NK-92 (cell line): ENCODE results near the gene ZBTB46.
"Not testable (repeated sequence)": the region's sequence is repeated elsewhere in the genome, so short reads cannot be mapped to it uniquely, and the experiment has no call there.

Source experiments
- DNase-seq: peaks from one replicate; lab custom pipeline; 2025; ENCODE audit not compliant: unreplicated experiment; lab: John Stamatoyannopoulos, UW

The ZBTB46 gene

DNA sequence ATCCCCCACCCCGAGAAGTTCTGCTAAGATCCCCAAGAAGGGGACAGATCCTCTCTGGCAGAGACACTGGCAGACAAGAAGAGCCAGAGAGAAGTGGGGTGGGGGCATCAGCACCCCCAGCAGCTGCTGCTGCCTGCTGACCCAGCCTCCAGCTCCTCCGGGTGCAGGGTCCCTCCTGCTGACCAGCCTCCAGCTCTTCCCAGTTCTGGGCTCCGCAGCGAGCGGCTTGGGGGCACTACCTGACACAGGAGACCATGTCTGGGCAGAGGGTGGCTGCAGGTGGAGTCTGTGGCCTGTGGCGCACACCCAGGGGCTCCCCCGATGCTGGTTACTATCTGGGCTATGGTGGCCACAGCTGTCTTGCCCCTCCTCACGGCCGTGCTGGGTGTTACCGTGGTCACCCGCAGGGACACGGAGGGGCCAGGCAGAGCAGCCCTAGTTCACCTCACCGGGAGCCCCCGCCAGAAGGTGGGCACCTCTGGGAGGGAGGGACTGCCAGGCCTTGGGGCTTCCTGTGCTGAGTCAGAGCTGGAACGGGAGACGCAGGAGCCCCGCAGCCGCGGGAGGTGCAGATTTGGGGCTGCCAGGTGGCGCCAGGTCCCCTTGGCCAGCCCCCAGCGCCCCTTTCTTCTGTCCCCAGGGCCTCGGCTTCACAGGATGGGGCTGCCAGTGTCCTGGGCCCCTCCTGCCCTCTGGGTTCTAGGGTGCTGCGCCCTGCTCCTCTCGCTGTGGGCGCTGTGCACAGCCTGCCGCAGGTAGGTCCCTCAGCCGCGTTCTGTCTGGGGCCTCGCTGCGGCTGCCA lies 94.0 kb downstream of the ZBTB46 start:
- no peak for DNase-seq

DNA sequence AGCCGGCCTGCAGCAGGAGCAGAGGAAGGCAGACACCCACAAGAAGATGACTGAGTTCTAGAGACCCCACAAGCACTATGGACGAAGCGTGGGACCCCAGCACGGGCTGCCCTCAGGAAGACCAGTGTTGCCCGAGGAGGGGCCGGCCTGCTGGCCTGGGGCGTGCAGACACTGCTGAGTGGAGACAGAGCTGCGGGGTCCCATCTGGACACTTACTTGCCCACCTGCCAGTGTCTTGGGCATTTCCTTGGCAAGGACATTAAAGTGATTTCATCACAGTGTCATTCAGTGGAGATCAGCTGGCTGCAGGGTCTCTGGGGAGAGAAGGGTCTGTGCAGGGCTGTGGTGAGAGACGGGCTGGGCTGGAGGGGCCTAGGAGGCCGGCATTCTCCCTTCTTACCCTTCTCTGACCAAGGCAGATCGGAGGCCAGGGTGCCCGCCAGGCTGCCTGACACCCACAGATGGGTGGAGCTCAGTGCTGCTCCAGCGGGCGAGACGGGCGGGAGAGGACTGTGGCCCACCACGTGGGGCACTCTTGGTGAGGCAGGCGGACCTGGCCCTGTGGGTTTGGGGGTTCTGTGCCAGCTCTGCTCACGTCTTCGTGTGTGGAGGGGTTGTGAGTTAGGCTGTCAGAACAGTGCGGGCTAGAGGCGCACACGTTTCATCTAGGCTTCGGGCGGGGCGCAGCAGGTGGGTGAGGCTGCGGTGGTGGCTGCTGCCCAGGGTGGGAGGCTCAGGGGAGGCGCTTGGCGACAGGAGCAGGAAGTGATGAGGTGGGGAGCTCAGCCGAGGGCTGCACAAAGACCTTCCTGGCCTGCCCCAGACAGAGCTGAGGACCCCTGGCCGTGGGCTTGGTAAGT lies 95.0 kb downstream of the ZBTB46 start, which contains the start of gene LIME1:
TSS of gene LIME1 (plus strand) at position 806 of the 860 bp plus-strand sequence. CDS start 886 bp downstream, outside the sequence.
- no peak for DNase-seq

DNA sequence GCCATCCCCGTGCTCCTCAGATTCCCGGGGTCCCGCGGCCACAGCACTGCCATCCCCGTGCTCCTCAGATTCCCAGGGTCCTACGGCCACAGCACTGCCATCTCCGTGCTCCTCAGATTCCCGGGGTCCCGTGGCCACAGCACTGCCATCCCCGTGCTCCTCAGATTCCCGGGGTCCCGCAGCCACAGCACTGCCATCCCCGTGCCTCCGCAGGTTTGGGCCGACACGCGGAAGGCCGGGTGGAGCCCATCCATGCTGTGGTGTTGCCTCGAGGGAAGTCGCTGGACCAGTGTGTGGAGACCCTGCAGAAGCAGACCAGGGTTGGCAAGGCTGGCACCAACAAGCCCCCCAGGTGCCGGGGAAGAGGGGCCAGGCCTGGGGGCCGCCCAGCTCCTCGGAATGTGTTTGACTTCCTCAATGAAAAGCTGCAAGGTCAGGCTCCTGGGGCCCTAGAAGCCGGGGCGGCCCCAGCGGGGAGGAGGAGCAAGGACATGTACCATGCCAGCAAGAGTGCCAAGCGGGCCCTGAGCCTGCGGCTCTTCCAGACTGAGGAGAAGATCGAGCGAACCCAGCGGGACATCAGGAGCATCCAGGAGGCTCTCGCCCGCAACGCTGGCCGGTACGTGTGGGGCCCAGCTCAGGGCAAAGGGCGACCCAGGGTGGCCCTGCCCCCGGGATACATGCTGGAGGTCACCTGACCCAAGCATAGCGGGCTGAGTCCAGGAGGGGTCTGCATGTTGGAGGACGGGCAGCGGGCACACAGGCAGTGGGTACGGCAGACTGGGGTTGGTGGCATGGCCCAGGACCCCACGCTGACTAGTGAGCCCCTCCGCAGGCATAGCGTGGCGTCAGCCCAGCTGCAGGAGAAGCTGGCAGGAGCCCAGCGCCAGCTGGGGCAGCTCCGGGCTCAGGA lies 95.9 kb downstream of the ZBTB46 start:
- DNase-seq = no peak

DNA sequence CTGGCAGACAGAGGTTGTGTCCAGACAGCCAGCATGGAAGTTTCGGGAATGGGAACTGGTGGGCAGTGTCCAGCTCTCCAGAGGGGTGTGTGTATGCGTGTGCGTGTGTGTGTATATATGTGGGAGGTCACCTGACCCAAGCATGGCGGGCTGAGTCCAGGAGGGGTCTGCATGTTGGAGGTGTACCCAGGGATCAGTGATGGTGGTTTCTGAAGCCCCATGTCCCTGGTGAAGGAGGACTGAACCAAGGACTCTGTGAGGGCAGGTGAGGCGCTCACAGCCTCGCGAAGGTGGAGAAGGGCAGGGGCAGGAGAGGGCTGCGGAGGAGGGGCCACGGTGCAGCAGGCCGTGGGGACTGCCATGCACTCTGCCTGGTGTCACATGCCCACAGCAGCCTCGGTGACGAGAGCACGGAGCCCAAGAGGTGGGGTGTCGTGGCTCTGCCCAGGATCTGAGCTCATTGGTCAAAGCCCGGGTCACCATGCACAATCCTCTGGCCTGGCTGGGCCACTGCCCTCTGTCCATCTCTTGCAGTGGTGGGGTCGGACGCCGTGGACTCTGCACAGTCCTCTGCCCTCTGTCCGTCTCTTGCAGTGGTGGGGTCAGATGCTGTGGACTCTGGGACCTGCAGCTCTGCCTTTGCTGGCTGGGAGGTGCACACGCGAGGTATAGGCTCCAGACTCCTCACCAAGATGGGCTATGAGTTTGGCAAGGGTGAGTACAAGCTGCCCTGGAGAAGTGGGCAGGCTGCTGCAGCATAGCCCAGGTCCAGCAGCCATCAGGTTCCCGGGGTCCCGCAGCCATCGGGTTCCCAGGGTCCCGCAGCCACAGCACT lies 96.7 kb downstream of the ZBTB46 start:
- DNase-seq = no peak

DNA sequence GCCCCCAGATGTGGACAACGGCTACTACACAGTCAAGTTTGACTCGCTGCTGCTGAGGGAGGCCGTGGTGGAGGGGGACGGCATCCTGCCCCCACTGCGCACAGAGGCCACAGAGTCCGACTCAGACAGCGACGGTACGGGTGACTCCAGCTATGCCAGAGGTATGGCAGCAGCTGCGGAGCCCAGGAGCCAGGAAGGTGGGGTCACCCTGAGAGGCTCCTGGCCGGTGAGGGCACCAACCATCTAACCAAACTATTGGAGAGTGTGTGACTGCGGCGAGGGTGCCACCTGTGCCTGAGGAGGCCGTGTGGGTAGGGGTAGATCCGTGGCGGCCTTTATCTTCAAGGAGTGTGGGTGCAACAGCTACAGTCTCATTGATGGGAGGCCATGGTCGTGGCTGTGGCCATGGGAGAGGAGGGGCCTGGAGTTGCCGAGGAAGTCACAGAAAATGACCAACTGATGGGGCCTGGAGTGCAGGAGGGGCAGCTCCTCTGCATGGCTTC lies 97.4 kb downstream of the ZBTB46 start:
- no peak for DNase-seq

DNA sequence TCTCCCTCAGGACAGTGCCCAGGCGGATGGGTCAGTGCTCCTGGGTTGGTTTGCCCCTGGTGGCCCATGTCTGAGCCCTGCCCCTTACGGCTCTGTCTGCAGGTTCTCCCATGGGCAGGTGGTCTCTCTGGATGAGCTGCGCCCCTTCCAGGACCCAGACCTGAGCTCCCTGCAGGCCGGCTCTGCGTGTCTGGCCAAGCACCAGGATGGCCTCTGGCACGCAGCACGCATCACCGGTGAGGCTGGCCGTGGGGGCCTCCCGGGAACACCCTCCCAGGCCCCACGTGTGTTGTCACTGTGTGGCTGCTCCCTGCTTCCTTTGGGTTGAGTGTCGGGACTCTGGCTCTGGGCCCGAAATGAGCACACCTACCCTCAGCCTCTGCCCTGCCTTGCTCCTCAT lies 97.9 kb downstream of the ZBTB46 start:
- no peak for DNase-seq

DNA sequence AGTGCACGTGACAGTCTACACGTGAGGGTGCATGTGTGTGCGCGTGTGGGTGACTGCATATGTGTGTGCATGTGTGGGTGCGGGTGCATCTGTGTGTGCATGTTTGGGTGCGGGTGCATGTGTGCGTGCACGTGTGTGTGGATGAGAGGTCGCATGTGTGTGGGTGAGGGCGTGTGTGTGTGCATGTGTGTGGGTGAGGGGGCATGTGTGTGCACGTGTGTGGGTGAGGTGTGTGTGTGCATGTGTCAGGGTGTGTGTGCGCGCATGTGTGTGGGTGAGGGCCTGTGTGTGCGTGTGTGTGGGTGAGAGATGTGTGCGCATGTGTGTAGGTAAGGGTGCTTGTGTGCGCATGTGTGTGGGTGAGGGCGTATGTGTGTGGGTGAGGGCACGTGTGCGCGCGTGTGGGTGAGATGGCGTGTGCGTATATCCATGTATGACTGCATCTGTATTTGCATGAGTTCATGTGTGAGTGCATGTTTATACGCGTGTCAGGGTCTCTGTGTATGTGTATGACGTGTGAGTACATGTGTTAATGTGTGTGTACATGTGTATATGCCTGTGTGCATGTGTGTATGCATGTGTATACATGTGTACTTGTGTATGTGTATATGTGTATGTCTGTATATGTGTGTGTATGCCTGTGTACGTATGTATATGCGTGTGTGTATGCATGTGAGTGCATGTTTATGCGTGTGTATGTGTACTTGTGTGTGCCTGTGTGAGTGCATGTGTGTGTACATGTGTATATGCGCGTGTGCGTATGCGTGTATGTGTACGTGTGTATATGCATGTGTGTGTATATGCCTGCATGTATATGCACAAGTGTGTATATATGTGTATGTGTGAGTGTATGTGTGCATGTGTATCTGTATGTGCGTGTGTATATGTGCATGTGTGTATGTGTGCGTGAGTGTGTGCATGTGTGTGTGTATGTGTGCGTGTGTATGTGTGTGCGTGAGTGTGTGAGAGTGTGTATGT lies 98.7 kb downstream of the ZBTB46 start:
- DNase-seq = no peak

DNA sequence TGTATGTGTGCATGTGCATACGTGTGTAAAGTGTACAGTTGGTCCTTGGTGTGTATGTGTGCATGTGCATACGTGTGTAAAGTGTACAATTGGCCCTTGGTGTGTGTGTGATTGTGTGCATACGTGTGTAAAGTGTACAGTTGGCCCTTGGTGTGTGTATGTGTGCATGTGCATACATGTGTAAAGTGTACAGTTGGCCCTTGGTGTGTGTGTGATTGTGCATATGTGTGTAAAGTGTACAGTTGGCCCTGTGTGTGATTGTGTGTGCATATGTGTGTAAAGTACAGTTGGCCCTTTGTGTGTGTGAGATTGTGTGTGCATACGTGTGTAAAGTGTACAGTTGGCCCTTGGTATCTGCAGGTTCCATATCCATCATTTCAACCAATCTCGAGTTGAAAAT lies 99.7 kb downstream of the ZBTB46 start:
- no peak for DNase-seq

DNA sequence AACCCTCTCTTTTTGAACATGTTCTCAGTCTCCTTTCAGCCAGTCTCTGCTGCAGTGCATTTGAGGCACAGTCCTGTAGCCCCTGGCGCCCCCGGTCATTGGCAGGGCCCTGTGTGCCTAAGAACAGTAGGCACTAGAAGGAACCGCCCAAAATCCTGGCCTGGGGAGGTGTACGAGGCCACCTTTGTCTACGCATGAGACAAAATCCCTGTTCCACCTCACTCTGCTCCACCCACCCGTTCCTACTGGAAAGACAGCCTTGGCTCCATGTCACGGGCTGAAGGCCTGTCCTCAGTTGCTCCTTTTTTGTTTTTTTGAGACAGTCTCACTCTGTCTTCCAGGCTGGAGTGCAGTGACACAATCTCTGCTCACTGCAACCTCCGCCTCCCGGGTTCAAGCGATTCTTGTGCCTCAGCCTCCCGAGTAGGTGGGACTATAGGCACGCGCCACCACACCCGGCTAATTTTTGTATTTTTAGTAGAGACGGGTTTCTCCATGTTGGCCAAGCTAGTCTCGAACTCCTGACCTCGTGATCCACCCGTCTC lies 100.8 kb downstream of the ZBTB46 start:
- DNase-seq = not testable (repeated sequence)

DNA sequence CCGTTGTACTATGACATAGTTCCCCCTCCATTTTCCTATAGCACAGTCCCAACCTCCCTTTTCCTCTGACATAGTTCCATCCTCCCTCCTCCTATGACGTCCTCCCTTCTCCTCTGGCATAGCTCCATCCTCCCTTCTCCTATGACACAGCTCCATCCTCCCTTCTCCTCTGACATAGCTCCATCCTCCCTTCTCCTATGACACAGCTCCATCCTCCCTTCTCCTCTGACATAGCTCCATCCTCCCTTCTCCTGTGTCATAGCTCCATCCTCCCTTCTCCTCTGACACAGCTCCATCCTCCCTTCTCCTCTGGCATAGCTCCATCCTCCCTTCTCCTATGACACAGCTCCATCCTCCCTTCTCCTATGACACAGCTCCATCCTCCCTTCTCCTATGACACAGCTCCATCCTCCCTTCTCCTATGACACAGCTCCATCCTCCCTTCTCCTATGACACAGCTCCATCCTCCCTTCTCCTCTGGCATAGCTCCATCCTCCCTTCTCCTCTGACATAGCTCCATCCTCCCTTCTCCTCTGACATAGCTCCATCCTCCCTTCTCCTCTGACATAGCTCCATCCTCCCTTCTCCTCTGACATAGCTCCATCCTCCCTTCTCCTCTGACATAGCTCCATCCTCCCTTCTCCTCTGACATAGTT lies 108.0 kb downstream of the ZBTB46 start:
- not testable (repeated sequence) for DNase-seq

DNA sequence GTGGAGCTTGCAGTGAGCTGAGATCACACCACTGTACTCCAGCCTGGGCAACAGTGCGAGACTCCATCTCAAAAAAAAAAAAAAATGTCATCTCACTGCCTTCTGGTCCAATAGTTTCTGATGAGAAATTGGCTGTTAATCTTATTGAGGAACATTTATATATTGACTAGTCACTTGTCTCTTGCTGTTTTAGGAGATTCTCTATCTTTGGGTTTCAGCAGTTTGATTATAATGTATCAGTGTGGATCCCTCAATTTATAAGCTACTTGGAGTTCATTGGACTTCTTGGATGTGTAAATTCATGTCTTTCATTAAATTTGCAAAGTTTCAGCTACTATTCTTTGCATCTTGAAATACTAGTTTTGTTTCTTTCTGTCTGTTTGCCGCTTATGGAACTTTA lies 112.1 kb downstream of the ZBTB46 start:
- DNase-seq = no peak

DNA sequence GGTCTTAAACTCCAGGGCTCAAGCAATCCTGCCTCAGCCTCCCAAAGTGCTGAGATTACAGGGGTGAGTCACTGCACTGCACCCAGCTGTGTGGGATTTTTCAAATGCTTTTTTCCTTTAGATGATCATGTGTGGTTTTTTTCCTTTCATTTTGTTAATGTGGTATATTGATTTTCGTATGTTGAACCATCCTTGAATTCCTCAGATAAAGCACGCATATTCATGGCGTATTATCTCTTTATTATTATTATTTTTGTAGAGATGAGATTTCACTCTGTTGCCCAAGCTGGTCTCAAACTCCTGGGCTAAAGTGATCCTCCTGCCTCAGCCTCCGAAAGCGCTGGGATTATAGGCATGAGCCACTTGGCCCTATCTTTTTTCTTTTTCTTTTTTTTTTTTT lies 116.2 kb downstream of the ZBTB46 start:
- DNase-seq = no peak

DNA sequence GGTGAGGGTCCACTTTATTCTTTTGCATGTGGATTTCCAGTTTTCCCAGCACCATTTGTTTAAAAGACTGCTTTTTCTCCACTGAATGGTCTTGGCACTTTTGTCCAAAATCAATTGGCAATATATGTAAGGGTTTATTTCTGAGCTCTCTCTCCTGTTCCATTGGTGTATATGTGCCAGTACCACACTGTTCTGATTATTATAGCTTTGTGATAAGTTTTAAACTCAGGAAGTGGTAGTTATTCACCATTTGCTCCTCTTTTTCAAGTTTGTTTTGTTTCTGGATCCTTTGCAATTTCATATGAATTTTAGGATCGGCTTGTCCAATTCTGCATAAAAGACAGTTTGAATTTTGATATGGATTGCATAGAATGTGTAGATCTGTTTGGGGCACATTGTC lies 118.9 kb downstream of the ZBTB46 start:
- no peak for DNase-seq

DNA sequence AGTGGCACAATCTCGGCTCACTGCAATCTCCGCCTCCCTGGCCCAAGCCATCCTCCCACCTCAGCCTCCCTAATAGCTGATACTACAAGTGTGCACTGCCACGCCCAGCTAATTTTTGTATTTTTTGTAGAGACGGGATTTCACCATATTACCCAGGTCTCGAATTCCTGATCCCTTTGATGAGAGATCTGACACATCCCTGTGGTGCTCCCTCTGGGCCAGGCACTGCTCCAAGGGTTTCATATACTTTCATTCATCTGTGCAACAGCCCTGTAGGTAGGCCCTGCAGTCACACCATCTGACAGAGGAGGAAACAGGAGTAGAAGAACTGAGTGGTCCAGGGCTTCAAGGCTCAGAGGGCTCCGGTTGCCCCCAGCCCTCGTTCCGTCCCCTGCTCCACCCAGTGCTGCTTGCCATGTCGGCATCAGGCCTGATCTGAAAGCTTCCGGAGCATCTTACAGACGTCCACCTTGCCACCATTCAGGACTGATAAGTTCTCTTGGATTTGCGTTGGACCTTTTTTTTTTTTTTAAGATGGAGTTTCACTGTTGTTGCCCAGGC lies 119.9 kb downstream of the ZBTB46 start:
- DNase-seq = no peak

DNA sequence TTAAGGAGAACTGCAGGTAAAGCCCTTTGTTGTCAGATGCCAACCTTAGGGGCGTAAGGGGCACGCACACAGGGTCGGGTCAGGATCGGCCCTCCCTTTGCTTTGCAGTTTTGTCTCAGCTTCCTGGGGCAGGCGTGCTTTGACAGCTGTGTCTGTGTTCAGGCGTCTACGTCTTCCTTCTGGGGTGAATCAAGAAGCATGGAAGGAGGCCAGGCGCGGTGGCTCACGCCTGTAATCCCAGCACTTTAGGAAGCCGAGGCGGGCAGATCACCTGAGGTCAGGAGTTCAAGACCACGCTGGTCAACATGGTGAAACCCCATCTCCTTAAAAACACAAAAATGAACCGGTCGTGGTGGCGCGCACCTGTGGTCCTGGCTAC lies 121.9 kb downstream of the ZBTB46 start:
- DNase-seq = no peak

DNA sequence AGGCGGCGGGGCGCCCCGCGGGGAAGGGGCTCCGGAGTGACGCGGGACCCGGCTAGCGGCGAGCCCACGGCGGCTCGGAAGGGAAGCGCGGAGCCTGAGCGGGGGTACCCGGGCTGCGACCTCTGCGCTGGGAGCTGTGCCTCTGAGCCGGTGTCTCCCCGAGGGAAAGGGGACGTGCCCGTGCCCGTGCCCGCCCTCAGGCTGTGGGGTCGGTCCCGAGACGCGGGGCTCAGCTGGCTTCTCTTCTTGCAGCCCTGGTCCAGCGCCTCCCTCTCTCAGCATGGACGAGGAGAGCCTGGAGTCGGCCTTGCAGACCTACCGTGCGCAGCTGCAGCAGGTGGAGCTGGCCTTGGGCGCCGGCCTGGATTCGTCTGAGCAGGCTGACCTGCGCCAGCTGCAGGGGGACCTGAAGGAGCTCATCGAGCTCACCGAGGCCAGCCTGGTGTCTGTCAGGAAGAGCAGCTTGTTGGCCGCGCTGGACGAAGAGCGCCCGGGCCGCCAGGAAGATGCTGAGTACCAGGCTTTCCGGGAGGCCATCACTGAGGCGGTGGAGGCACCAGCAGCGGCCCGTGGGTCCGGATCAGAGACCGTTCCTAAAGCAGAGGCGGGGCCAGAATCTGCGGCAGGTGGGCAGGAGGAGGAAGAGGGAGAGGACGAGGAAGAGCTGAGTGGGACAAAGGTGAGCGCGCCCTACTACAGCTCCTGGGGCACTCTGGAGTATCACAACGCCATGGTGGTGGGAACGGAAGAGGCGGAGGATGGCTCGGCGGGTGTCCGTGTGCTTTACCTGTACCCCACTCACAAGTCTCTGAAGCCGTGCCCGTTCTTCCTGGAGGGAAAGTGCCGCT lies 122.5 kb downstream of the ZBTB46 start:
- no peak for DNase-seq
